ENCODE results near the gene RFC4.
A peak's percentile ranks its signal among the peaks of the same experiment; 100 is the strongest.
"Not testable (repeated sequence)": the region's sequence is repeated elsewhere in the genome, so short reads cannot be mapped to it uniquely, and the experiment has no call there.

The RFC4 gene

GRCh38 chr3:186824430-186825139, 18.3 kb upstream of the RFC4 start:
- DNase-seq (ENCODE audit: low read depth) = no peak

DNA sequence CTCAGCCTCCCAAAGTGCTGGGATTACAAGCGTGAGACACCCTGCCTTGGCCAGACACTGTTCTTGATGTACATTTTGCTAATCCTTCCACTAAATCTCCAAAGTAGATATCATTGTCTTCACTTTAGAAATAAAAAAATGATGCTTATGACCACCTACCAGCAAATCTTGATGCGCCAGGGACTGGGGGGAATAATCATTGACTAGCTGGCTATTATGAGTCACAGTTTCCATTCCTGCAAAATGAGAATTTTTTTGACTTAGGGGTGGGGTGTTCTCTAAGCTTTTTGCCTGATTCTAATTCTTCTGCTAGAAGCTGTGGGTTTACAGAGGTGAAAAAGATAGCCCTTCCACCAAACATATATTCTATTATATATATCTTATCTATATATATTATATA, 17.1 kb upstream of the RFC4 start:
- no peak for DNase-seq (ENCODE audit: low read depth)

- not testable (repeated sequence) for DNase-seq (ENCODE audit: low read depth)
Measured at GRCh38 chr3:186822388-186822759, 16.1 kb upstream of the RFC4 start.

DNA sequence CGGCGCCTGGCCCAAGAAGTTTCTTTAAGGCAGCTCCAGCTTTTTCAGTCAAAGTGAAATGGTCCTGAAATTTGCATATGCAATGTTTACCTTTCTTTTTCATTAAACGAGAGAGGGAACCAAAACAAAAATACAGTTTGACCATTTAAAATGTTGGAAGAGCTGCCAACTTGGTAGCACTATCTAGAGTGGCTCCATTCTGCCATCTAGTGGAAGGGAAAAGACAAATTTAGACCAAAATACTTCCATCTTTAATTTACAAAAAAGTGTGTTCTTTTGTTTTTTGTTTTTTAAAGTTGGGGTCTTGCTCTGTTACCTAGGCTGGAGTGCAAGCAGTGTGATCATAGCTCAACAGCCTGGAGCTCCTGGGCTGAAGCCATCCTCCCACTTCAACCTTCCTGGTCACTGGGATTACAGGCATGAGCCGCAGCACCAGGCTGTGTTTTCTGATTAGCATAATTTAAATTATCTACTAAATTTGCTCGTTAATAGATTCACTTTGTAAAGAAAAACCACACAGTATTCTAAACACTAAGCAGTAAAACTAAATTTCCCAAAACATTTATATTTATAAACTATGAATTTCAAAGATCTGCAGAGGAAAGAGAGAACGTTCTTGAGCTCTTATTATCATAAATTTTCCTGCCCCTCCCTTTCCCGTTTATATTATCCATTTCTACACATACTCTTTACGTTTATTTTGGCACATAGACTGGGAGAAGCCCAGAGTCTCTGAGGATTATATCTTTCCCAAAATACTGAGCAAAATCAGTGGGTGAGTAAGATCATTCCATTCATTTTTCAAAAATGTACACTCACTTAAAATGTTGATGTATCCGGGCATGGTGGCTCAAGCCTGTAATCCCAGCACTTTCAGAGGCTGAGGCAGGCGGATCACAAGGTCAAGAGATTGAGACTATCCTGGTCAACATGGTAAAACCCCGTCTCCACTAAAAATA, 15.4 kb upstream of the RFC4 start:
- DNase-seq (ENCODE audit: low read depth) = peak; percentile 60

DNA sequence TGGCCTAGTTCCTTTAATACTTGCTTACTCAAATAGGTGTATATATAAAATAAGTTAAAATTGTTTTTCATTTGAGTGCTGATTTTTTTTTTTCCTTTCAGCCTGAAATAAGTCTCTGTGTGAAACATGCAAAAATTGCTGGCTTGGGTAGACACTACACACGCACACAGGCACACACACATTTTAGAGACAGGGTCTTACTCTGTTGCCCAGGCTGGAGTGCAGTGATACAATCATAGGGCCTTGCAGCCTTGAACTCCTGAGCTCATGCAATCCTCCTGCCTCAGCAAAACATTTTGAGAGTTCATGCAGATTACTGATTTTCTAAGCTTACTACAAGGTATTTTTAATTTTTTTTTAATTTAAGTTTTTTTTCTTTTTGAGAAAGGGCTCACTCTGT, 12.7 kb upstream of the RFC4 start:
- DNase-seq (ENCODE audit: low read depth) = no peak

DNA sequence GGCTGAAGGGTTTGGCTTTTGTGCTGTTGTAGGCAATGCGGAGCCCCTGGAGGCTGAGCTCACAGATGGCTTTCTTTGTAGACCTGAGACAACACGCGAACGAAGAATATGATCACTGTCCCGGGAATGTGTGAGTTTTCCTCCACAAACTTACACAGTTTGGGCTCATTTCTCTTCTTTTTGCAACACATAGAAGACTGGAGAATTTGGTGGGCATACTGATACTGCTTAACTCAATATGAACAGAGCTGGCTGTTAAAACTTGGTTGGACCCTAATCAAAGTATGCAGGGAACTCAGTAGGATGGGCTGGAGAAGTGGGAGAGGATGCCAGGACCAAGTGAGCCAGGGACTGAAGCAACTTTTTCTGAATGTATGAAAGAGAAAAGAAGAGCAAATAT, 12.2 kb upstream of the RFC4 start:
- no peak for DNase-seq (ENCODE audit: low read depth)

DNA sequence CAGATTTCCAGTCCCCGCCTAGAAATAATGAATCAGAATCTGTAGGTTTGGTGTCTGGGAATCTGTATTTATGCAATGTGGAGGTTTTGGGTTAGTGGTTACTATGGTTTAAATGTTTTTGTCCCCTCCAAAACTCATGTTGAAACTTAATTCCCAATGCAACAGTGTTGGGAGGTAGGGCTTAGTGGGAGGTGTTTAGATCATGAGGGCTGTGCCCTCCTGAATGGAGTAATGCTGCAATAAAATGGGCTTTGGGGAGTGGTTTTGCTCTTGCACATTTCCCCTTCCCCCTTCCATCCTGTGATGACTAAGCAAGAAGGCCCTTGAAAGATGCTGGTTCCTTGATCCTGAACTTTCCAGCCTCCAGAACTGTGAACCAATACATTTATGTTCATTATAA, 9.2 kb upstream of the RFC4 start:
- DNase-seq (ENCODE audit: low read depth) = peak; percentile 64

GRCh38 chr3:186814100-186814499, 7.8 kb upstream of the RFC4 start:
- DNase-seq (ENCODE audit: low read depth) = no peak

DNA sequence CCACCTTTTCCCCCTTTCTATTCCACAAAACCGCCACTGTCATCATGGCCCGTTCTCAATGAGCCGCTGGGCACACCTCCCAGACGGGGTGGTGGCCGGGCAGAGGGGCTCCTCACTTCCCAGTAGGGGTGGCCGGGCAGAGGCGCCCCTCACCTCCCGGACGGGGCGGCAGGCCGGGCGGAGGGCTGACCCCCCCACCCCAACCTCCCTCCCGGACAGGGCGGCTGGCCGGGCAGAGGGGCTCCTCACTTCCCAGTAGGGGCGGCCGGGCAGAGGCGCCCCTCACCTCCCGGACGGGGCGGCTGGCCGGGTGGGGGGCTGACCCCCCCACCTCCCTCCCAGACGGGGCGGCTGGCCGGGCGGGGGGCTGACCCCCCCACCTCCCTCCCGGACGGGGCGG, 5.0 kb upstream of the RFC4 start:
- not testable (repeated sequence) for DNase-seq (ENCODE audit: low read depth)

- DNase-seq (ENCODE audit: low read depth) = no peak
Measured at GRCh38 chr3:186810336-186810996, 4.2 kb upstream of the RFC4 start.

GRCh38 chr3:186807231-186807630, 949 bp upstream of the RFC4 start:
- no peak for DNase-seq (ENCODE audit: low read depth)

DNA sequence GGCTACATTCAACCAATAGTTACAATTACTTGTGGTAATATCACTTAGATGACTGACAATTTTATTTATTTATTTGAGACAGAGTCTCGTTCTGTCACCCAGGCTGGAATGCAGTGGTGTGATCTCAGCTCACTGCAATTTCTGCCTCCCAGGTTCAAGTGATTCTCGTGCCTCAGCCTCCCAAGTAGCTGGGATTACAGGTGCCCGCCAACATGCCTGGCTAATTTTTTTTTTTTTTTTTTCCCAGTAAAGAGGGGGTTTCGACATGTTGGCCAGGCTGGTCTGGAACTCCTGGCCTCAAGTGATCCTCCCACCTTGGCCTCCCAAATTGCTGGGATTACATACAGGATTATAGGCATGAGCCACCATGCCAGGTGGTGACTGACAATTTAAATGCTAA, 2.8 kb downstream of the RFC4 start:
- not testable (repeated sequence) for DNase-seq (ENCODE audit: low read depth)

GRCh38 chr3:186802701-186803100, 3.6 kb downstream of the RFC4 start:
- DNase-seq (ENCODE audit: low read depth) = no peak

- DNase-seq (ENCODE audit: low read depth) = no peak
Measured at GRCh38 chr3:186800285-186800684, 6.0 kb downstream of the RFC4 start.

GRCh38 chr3:186798239-186798874, 7.9 kb downstream of the RFC4 start:
- no peak for DNase-seq (ENCODE audit: low read depth)

GRCh38 chr3:186790261-186790981, 15.9 kb downstream of the RFC4 start:
- DNase-seq (ENCODE audit: low read depth) = no peak

DNA sequence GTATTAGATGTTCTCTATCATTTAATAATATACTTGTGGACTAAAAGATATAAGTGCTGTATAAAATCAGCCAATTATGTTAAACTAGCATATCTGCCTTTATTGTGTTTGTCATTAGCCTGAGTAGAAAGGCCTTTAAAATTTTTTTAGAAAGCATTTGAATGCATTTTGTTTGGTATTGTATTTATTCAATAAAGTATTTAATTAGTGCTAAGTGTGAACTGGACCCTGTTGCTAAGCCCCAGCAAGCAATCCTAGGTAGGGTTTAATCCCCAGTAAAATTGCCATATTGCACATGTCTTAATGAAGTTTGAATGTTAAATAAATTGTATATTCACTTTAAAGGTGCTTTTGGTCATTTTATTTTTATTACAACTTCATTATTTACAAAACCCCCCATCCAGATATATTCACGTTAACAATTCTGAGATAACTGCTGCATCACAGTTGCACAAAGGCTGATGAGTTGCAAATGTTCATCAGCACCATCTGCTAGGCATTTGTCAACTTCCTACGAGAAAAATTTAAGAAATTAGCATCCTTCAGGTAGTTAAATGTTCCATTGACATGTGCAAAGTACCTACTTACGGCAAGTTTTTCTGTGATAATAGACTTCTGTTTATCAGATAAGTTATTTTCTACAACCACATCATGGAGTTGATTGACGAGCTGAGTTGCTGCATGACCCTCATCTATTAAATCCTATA, 16.6 kb downstream of the RFC4 start:
- no peak for DNase-seq (ENCODE audit: low read depth)

GRCh38 chr3:186788482-186789370, 17.6 kb downstream of the RFC4 start:
- DNase-seq (ENCODE audit: low read depth) = no peak

DNA sequence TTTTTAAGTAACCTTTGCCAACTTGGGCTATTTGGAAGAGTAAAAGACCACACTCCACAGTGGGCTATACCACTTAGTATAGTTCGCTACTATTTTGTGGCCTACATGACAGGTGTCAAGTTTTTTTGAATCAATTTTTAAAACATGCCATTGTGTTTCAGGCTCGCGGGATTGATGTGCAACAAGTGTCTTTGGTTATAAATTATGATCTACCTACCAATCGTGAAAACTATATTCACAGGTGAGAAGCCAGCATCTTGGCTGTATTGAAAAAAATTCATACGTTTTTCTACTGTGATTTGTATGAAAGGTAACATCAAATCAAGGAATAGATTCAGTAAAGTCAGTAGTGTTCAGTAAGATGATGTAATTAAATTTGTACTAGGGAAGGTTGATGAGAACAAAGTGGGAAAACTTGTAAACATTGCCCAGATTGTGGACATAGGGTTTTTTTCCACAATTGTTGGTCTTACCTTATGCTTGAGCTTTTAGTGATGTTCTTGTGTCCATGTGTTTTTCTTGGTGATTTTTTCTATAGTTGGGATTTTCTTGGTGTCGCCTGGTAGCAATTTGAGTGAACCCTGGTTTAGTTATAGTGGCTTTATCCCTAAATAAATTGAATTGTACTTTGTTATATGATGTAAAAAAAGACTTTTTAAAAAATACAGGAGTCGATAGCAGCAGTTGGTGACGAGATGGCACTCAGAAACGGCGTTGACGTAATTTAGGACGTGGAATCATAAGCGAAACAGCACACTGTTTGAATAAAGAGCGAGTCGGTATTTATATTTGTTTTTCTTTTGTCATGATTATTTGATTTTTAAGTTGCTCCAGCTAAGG, 18.4 kb downstream of the RFC4 start:
- no peak for DNase-seq (ENCODE audit: low read depth)
